SKM-1 (cell line): ENCODE data around the gene SOX9.

ENCODE experiments used
- DNase-seq: peaks from one replicate; lab custom pipeline; 2025; ENCODE audit not compliant: unreplicated experiment; lab: John Stamatoyannopoulos, UW

SOX9 gene

DNA sequence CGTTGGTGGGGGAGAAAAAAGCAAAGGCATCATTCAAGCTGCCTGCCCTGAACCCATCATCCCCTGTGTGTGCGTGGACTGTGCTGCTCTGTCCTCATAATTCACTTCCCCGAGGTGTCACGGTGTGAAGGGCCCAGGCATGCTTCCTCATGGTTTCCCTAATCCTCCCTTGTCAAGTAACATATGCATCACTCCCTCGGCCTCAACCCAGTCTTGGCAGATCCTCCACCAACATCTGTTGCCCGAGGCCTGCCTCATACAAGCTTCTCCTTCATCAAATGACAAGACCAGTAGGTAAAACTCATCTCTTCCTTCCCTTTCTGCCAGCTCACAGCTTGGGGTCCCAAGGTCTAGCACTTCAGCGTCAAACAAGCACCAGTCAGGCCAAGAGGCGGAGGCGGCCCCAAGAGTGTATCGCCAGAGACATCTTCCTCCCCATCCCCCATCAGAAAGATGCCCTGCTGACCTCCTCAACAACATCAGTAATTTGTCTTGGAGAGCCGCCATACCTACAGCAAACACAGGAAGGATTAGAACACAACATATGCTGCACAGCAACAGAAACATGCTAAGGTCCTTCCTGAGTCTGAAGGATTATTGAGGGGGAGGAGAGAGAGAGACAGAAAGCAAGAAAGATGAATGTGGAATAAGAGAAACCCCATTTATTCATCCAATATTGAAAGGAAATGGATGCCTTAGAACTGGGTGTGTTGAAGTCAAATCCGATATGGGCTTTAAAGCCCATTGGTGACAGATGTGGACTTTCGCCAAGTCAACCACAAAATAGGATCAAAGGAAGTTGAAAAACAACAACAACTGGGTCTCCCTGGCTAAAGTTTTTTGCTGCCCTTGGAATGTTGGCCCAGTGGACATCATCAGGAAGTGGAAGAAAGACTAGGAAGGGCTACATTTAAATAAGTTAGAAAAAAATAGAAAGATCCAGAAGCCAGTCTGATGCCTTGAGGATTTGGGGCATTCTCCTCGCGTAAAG lies 38.4 kb downstream of the SOX9 start:
- DNase-seq = no peak

- no peak for DNase-seq
Measured at GRCh38 chr17:72162569-72162968, 41.7 kb downstream of the SOX9 start.

DNA sequence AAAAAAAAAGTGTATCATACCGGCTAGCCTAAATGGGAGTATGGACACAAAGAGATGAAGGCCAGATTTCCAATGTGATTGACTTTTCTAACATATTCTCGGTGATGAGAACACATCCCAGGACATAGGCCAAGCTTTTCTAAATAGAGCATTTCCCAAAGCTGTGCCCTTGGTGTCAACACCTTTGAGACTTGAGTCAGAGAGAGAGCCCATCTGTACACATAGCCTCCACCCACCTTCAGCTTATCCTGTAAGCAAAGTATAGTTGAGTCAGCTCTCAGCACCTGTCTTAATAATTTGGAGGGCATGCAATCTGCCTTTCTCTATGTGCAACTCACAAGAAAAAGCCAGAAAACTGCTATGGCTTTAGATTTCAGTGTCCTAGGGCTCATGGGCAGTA lies 42.7 kb downstream of the SOX9 start:
- DNase-seq = no peak

GRCh38 chr17:72164158-72164739 lies 43.4 kb downstream of the SOX9 start:
- no peak for DNase-seq

GRCh38 chr17:72165192-72165866 lies 44.5 kb downstream of the SOX9 start:
- no peak for DNase-seq

GRCh38 chr17:72165867-72166439 lies 45.1 kb downstream of the SOX9 start:
- DNase-seq = no peak

- DNase-seq = no peak
Measured at GRCh38 chr17:72167593-72167992, 46.8 kb downstream of the SOX9 start.

DNA sequence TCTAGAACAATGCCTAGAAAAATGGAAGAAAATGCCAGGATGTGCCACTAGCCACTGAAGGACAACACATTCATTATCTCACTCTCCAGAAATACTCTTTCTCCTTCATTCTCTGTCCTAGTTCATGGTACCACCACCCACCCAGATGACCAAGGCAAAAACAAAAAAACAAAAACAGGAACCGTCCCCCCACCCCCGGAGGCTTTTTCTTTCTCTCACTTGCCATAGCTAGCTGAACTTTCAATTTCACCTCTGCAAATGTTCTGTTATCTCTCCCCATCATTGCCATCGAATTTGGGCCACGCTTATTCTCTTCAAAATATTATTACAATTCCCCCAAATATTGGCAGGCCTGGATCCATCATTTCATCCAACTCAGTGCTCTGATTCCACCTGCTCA lies 49.0 kb downstream of the SOX9 start:
- DNase-seq = no peak

- DNase-seq = no peak
Measured at GRCh38 chr17:72171703-72172667, 51.2 kb downstream of the SOX9 start.

DNA sequence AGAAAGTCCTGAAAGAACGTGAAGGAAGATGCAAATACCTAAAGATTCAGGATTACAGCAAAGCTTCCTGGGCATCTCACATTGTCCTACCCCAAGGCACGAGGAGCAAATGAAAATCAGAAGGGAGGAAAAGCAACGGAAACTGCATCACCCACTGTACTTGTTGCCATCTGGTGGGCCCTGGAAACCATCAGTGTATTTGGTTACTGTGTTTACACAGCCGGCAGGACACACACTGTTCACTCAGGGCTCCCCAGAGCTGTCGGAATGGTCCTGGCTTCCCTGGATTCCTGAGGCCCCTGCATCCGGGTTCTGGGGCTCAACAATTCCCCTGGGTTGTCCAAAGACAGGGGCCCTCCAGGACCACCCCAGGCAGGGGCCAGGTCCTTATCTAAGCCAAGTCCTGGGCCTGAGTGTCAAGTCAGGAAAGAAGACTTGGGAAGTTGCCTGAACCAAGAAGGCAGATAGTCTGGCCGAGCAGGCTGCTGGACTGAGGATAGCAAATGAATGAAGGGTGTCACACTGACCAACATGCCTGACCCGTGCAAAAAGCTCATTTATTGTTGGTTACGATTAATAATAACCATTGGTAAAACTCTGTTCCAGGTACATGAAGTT lies 52.8 kb downstream of the SOX9 start:
- no peak for DNase-seq

- DNase-seq = no peak
Measured at GRCh38 chr17:72175263-72175662, 54.4 kb downstream of the SOX9 start.
